SH-SY5Y (cell line): ENCODE data around the gene LRRFIP1.

ENCODE experiments used
- GATA2 ChIP-seq: IDR thresholded peaks from 2 replicates; pipeline ENCODE4 v1.6.1; 2011; ENCODE audit warnings: mild to moderate bottlenecking, low read depth, low read length
- GATA3 ChIP-seq: IDR thresholded peaks from 2 replicates; pipeline ENCODE4 v1.6.1; 2011; ENCODE audit warnings: low read depth, mild to moderate bottlenecking, low read length, moderate library complexity

DNA sequence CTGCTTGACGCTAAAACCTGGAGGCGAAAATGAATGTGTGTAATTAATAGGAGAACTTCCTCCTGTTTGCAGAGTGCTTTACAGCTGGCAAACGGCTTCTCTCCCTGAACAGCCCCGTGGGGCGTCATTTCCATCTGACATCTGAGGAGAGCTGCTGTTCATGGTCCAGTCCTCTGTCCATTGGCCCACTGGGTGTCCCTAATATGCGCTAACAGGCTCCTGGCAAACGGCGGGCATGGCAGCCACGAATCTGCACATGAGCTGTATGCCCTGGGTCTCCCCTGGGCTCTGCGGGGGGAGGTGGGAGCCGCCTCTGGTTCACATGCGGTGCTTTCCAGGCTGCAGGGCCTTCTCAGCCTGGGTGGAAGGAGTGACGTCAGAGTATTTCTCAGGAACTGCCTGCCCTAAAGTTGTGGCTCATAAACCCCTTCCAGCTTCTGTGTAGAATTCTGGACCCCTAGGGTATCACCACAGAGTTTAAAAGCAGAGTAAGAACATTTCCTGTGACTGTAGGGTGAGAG lies 73.2 kb downstream of the LRRFIP1 start:
- TF ChIP-seq GATA2, result no peak
- no peak for TF ChIP-seq GATA3
